Epithelial cell of proximal tubule (primary cell): Measurements from ENCODE around the gene GMPS. TPM values are rescaled to one million over a fixed set of nuclear protein-coding genes. Genes with fewer than 3 reads are reported as not detected.
A peak's percentile ranks its signal among the peaks of the same experiment; 100 is the strongest.
"Not testable (repeated sequence)": the region's sequence is repeated elsewhere in the genome, so short reads cannot be mapped to it uniquely, and the experiment has no call there.

Experiments
- DNase-seq: peaks from one replicate; pipeline ENCODE4 v3.0.0-alpha.2; 2011; ENCODE audit warnings: low read depth
- H3K4me3 ChIP-seq: 2 replicates; pipeline ENCODE4 v1.5.1; 2011; ENCODE audit warnings: low read depth, mild to moderate bottlenecking, low read length
- total RNA-seq: library from RNA; depleted of rRNA; stranded (reverse); fragments of >200 nt; gene quantifications from 2 replicates; pipeline ENCODE4 v1.2.3, GENCODE V29; 2015
- TF ChIP-seq, protein P1 (sequence below): conservative IDR thresholded peaks from 2 replicates; pipeline ENCODE4 v1.5.1; 2012; ENCODE audit warnings: low read depth, mild to moderate bottlenecking, low read length

GMPS gene
- total RNA-seq, 1 donor from 2014 or later, result 59.0 TPM

DNA sequence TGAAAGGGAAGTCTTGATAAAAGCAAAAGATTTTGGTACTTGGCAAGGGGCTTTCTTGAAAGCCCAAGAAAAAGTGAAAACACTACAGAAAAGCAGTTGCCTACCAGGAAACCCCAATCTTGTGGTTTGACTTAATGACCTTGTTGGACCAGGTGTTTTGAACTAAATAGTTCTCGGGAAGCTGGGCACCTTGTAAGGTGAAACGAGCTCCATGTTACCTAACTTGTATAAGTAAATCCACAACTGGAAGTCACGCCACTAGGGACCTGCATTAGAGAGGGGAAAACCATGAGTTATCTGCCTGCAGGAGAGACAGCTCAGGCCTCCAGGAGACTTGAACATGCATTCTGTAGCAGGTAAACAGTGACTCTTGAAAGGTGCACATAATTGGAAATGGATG lies 88.2 kb downstream of the GMPS start:
- DNase-seq, result no peak
- no peak overlapping the region for H3K4me3 ChIP-seq
- TF ChIP-seq, protein P1, sequence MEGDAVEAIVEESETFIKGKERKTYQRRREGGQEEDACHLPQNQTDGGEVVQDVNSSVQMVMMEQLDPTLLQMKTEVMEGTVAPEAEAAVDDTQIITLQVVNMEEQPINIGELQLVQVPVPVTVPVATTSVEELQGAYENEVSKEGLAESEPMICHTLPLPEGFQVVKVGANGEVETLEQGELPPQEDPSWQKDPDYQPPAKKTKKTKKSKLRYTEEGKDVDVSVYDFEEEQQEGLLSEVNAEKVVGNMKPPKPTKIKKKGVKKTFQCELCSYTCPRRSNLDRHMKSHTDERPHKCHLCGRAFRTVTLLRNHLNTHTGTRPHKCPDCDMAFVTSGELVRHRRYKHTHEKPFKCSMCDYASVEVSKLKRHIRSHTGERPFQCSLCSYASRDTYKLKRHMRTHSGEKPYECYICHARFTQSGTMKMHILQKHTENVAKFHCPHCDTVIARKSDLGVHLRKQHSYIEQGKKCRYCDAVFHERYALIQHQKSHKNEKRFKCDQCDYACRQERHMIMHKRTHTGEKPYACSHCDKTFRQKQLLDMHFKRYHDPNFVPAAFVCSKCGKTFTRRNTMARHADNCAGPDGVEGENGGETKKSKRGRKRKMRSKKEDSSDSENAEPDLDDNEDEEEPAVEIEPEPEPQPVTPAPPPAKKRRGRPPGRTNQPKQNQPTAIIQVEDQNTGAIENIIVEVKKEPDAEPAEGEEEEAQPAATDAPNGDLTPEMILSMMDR, result no peak

DNA sequence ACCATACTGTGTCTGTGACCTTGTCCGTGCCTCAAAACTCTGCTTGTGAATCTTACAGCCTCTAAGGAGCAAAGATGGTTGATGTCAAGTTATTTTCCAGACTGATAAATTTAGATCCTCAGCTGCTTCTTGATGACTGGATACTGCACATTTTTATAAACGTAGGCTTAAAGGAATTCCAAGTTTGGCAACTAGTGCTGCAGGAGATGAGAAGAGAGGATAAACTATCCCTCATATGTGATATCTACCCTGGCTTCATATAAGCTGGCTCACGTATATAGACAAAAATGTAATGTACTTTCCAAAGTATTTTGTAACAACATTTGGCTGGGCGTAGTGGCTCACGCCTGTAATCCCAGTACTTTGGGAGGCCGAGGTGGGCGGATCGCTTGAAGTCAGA lies 89.6 kb downstream of the GMPS start:
- DNase-seq, result no peak
- no peak overlapping the region for H3K4me3 ChIP-seq
- TF ChIP-seq, protein P1, result no peak

DNA sequence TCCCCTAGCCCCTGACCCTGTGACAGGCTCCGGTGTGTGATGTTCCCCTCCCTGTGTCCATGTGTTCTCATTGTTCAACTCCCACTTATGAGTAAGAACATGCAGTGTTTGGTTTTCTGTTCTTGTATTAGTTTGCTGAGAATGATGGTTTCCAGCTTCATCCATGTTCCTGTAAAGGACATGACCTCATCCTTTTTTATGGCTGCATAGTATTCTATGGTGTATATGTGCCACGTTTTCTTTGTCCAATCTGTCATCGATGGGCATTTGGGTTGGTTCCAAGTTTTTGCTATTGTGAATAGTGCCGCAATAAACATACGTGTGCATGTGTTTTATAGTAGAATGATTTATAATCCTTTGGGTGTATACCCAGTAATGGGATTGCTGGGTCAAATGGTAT lies 90.6 kb downstream of the GMPS start:
- not testable (repeated sequence) for H3K4me3 ChIP-seq, DNase-seq

DNA sequence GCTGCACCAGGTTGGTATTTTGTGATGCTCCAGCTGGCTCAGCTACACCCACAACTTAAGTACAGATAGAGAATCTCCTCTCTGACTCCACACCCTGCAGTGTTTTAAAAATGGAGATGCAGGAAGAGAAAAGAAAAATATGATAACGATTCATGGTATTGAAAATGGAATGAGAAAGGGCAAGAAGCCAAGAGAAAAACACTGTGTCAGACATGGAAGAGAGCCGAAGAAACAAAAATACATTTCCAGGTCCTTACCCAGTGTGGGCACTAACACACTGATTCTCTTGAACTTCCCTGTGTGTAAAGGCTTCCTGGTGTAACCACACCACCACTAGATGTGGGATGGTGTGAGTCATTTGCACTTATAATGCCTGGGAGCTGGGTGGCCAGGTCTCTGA lies 93.1 kb downstream of the GMPS start:
- TF ChIP-seq, protein P1, result no peak
- no peak for DNase-seq
- H3K4me3 ChIP-seq, result no peak overlapping the region

DNA sequence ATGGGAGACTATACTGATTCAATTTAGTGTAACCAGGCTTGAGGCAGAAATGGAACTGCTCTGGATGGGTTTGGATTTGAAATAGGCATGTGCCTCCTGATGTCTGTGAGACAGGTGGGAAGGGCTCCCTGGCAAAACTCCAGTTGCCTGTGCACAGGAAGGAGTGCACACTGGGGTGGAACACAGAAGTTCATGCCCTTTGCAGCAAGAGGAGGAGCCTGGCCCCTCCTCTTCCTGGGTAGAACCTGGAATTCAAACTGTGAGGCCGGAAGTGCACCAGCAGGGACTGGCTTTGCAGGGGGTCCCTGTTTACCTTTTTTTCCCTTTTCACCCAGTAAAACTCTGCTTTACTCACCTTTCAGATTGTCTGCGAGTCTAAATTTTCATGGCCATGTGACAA lies 99.9 kb downstream of the GMPS start:
- DNase-seq, result no peak
- H3K4me3 ChIP-seq, result no peak overlapping the region
- TF ChIP-seq, protein P1, result no peak

DNA sequence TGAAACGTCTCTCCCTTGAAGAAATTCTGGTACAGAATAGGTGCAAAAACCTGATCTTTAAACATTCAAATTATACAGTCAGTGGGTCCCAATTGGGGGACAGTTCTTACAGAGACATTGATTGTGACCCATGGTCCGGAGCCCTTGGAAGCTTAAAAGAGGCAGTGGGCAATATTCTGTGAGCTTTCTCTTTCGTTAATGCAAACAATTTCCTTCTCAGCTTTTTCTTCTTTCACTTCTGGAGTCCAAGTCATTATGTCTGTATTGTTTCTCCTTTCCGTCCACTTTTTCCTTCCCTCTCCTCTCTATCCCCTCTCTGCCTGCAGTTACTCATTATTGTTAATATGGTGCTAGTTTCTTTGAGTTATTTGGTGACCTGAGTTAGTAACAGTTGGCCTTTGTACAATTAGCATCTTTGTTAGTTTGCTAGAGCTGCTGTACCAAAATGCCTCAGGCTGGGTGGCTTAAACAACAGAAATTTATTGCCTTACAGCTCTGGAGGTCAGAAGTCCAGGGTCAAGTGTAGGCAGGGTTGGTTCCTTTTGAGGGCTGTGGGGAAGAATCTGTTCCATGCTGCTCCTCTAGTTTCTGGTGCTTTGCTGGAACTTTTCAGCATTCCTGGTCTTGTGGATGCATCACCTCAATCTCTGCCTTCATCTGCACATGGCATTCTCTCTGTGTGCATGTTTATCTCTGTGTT lies 102.6 kb downstream of the GMPS start:
- TF ChIP-seq, protein P1, result no peak
- DNase-seq, result no peak
- H3K4me3 ChIP-seq, result no peak overlapping the region

DNA sequence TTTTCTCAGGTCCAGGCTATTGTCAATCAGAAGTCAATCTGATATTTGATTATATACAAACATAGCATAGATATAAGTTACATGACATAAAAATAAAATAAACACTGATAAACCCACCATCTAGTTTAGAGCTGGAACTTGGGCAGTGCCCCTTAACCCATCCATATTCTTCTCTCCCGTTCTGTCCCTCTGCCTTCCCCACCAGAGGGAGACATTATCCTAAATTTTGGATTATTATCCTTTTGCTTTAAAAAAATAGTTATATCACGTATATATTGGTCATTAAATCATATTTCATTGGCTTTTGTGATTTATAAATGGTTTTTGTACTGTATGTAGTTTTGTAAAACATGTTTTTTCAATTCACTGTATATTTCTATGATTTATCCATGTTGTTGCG lies 107.9 kb downstream of the GMPS start:
- no peak overlapping the region for H3K4me3 ChIP-seq
- DNase-seq, result no peak
- TF ChIP-seq, protein P1, result peak; percentile 39
